Type B pancreatic cell (in vitro differentiated cells): ENCODE results near the gene RPS26. TPM values are rescaled to one million over a fixed set of nuclear protein-coding genes. Genes with fewer than 3 reads are reported as not detected.

Source experiments
- DNase-seq: peaks from one replicate; pipeline ENCODE4 v3.0.0; 2021; ENCODE audit warnings: mixed read lengths; ENCODE audit not compliant: unreplicated experiment; ENCODE audit errors: extremely low spot score
- H3K27ac Mint-ChIP-seq: 2 replicates; pipeline ENCODE4 v1.8.0; 2021; ENCODE audit warnings: mild to moderate bottlenecking, mixed read lengths
- H3K27me3 Mint-ChIP-seq: 2 replicates; pipeline ENCODE4 v1.8.0; 2021; ENCODE audit warnings: mixed read lengths
- H3K36me3 Mint-ChIP-seq: 2 replicates; pipeline ENCODE4 v1.8.0; 2021; ENCODE audit warnings: mixed read lengths
- H3K4me1 Mint-ChIP-seq: one replicate; pipeline ENCODE4 v1.8.0; 2021; ENCODE audit warnings: mixed read lengths; ENCODE audit not compliant: unreplicated experiment
- H3K4me3 Mint-ChIP-seq: 2 replicates; pipeline ENCODE4 v1.8.0; 2021; ENCODE audit warnings: mild to moderate bottlenecking, mixed read lengths
- H3K9me3 Mint-ChIP-seq: 2 replicates; pipeline ENCODE4 v1.8.0; 2021; ENCODE audit warnings: mixed read lengths
- total RNA-seq: library from RNA; stranded (reverse); gene quantifications from 2 replicates; pipeline ENCODE4 v1.2.1, GENCODE V29; 2021; ENCODE audit warnings: low replicate concordance
- TF ChIP-seq, protein P1 (sequence below): fragments of 200-600 bp; sonication (generic); conservative IDR thresholded peaks from 2 replicates; pipeline ENCODE4 v1.5.0; 2021; ENCODE audit warnings: antibody characterized with exemption, mild to moderate bottlenecking

The RPS26 gene
- total RNA-seq, 1 donor from 2014 or later = 20.2 TPM

DNA sequence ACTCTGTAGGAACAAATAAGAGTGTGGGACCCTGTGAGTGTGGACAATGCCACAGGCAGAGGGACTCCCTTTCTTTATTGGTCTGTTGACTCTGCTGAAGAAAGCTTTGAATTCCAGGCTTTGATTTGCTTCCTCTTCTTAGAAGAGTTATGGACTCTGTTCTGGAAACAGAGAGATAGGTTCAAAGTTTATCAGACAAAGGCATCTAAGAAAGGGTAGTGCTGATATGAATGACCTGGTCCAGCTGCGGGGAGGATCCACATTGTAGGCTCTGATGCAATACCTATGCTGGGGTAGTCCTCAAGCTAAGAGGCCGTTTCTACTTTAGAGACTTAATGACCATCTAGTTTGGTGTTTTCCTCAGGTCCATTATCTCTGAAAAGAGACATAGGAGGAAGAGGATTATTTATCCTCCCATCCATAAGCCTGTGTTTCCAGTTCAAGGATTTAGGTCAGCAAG is 31.6 kb upstream of the RPS26 start:
- DNase-seq = no peak
- TF ChIP-seq, protein P1, sequence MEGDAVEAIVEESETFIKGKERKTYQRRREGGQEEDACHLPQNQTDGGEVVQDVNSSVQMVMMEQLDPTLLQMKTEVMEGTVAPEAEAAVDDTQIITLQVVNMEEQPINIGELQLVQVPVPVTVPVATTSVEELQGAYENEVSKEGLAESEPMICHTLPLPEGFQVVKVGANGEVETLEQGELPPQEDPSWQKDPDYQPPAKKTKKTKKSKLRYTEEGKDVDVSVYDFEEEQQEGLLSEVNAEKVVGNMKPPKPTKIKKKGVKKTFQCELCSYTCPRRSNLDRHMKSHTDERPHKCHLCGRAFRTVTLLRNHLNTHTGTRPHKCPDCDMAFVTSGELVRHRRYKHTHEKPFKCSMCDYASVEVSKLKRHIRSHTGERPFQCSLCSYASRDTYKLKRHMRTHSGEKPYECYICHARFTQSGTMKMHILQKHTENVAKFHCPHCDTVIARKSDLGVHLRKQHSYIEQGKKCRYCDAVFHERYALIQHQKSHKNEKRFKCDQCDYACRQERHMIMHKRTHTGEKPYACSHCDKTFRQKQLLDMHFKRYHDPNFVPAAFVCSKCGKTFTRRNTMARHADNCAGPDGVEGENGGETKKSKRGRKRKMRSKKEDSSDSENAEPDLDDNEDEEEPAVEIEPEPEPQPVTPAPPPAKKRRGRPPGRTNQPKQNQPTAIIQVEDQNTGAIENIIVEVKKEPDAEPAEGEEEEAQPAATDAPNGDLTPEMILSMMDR = no peak
- Mint-ChIP-seq H3K9me3 (no peaks in the 10 kb centered on the region), H3K27ac (peak overlapping the region; percentile 46), H3K27me3 (no peaks in the 10 kb centered on the region), H3K4me1 (peaks cover 51% of the 10 kb centered on the region), H3K4me3 (peak overlapping the region; percentile 63), H3K36me3 (peaks cover 8% of the 10 kb centered on the region)

DNA sequence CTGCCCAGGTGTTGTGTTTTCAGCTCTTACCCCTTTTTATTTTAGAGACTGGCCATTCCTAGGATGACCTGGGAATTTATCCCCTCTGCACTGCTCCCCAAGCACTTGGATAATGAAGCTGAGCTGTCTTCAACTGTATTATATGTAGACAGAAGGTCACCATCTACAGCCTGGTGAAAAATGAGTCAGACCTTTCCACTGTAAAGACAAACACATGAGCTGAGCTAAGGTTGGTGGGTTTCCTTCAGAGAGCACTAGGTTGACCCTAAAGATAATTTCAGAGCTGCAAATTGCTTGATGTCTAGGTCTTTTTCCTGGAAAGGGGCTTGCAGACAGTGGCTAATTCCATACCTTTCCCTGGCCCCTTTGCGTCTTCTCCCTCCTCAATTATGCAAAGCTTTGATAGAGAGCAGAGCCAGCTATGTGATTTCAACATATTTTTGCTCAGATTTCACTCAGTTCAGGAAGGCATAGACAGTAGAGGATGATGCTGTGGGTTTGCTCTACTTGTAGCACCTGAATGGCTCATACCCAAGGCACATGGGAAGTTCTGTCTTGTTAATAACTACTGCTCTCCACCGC is 30.1 kb upstream of the RPS26 start:
- Mint-ChIP-seq H3K27me3 (no peaks in the 10 kb centered on the region), H3K4me1 (peaks cover 59% of the 10 kb centered on the region), H3K36me3 (peaks cover 7% of the 10 kb centered on the region), H3K27ac (no peak overlapping the region), H3K4me3 (no peak overlapping the region), H3K9me3 (no peaks in the 10 kb centered on the region)
- TF ChIP-seq, protein P1 = no peak
- DNase-seq = no peak

DNA sequence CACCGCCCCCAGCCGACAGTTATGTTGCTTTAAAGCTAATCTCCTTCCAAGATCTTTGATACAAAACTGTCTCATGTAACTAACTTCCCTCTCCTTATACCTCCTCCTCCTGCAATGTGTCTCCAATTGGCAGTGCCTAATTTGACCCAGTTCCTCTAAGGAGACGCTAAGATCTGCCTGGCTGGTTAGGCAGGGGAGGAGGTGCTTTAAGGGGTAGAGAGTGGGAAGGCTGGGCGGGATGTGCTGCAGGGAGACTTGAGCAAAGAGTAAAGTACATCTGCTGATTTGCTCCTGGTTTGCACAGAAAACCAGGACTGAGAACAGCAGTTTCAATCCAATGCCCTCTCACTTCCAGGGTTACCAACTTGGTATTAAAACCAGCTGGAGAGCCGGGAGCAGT is 28.2 kb upstream of the RPS26 start:
- H3K27me3 Mint-ChIP-seq = no peaks in the 10 kb centered on the region
- peak overlapping the region; percentile 71 for H3K27ac Mint-ChIP-seq
- TF ChIP-seq, protein P1 = no peak
- peaks cover 55% of the 10 kb centered on the region for H3K4me1 Mint-ChIP-seq
- peak overlapping the region; percentile 48 for H3K4me3 Mint-ChIP-seq
- no peaks in the 10 kb centered on the region for H3K9me3 Mint-ChIP-seq
- DNase-seq = no peak
- H3K36me3 Mint-ChIP-seq = peaks cover 13% of the 10 kb centered on the region

DNA sequence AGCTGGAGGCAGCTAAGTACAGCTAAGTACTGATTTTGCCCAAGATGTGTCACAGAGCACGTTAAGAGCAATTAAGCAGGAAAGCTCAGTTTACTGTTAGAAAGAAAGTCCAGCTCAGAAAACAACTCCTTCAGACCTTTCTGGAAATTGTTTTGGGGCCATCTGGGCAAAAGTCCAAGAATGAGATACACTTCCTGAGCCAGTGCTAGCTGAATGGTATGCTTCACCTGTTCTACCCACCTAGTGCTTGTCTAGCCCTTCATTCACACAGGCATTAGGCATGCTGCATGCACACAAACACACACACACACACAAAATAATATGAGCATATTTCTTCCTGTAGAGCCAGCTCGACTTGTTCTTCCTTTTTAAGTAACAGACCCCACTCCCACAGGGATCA is 27.5 kb upstream of the RPS26 start:
- H3K4me1 Mint-ChIP-seq = peaks cover 57% of the 10 kb centered on the region
- H3K27me3 Mint-ChIP-seq = no peaks in the 10 kb centered on the region
- H3K4me3 Mint-ChIP-seq = peak overlapping the region; percentile 55
- DNase-seq = no peak
- H3K27ac Mint-ChIP-seq = peak overlapping the region; percentile 93
- H3K9me3 Mint-ChIP-seq = no peaks in the 10 kb centered on the region
- peaks cover 13% of the 10 kb centered on the region for H3K36me3 Mint-ChIP-seq
- TF ChIP-seq, protein P1 = no peak

DNA sequence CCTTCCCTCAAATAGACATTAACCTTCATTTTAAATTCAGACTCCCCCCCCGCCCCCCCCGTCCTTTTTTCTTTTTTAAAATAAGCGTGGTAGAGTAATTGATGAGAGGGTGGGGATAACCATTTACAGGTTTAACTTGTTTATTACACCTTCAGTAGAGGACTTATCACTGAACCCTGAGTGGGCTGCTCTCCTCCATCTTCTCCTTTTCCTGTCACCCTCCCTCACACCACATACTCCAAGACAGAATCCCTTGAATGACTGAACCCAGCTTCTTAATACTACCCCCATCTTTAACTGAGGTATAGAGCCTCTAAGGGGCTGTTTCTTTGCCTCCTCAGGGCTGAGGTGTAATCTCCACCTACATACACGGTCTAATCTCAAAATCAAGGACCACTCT is 24.5 kb upstream of the RPS26 start:
- H3K4me1 Mint-ChIP-seq = peaks cover 54% of the 10 kb centered on the region
- TF ChIP-seq, protein P1 = no peak
- no peak overlapping the region for H3K4me3 Mint-ChIP-seq
- no peak for DNase-seq
- H3K27me3 Mint-ChIP-seq = peaks cover 3% of the 10 kb centered on the region
- H3K27ac Mint-ChIP-seq = peak overlapping the region; percentile 58
- H3K9me3 Mint-ChIP-seq = no peaks in the 10 kb centered on the region
- peaks cover 9% of the 10 kb centered on the region for H3K36me3 Mint-ChIP-seq

DNA sequence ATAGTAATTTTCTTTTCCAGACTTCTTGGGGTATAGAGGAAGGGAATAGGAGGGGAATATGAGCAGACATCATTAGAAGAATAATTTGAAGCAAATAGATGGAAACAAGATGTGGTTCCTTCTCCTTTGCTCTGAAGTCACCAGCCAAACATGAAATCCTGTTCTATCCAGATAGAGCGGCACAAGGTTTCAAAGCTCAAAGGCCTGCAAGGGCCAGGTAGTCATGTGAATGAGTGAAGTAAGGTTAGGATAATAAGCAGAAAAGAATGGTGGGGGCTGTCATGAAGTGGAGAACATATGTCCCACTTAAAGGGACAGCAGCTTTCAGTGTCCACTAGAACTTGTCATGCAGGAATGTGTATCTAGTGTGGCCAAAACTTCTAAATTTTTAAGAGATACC is 23.4 kb upstream of the RPS26 start:
- peaks cover 9% of the 10 kb centered on the region for H3K36me3 Mint-ChIP-seq

More for the DNA sequence above, 23.4 kb upstream of the RPS26 start:
- peaks cover 3% of the 10 kb centered on the region for H3K27me3 Mint-ChIP-seq
- no peak for DNase-seq
- peaks cover 61% of the 10 kb centered on the region for H3K4me1 Mint-ChIP-seq
- H3K27ac Mint-ChIP-seq = no peak overlapping the region
- no peak overlapping the region for H3K4me3 Mint-ChIP-seq
- H3K9me3 Mint-ChIP-seq = no peaks in the 10 kb centered on the region
- TF ChIP-seq, protein P1 = no peak
